Testis (tissue), 3 donors: ENCODE results near the gene SP4. TPM values are rescaled to one million over a fixed set of nuclear protein-coding genes. Genes with fewer than 3 reads are reported as not detected.

Experiments
- DNase-seq: peaks from one replicate; pipeline ENCODE4 v3.0.0-alpha.2; 2019
- H3K27ac ChIP-seq, 2 donors: fragments of 200-600 bp; sonication (generic); one replicate each; pipeline ENCODE4 v1.5.1; 2019
- H3K27me3 ChIP-seq: fragments of 200-600 bp; sonication (generic); one replicate; pipeline ENCODE4 v1.5.1; 2019
- H3K36me3 ChIP-seq: fragments of 200-600 bp; sonication (generic); one replicate; pipeline ENCODE4 v1.5.1; 2017; ENCODE audit warnings: low read depth; ENCODE audit errors: missing control alignments
- H3K4me1 ChIP-seq: fragments of 200-600 bp; sonication (generic); one replicate; pipeline ENCODE4 v1.5.1; 2019
- H3K4me3 ChIP-seq, 2 donors: fragments of 200-600 bp; sonication (generic); one replicate each; pipeline ENCODE4 v1.5.1; 2017 to 2019
- H3K9me3 ChIP-seq: fragments of 200-600 bp; sonication (generic); one replicate; pipeline ENCODE4 v1.5.1; 2017
- CTCF ChIP-seq, 3 experiments: fragments of 450-650 bp in 2 of 3; fragments of 200-600 bp in 1 of 3; sonication (generic) in 1 of 3; IDR thresholded peaks; one replicate each; pipeline ENCODE4 v1.5.1; 2016 to 2019; ENCODE audit warnings: antibody characterized with exemption in 3 of 3, mild to moderate bottlenecking in 2 of 3, moderate library complexity in 1 of 3
- POLR2A ChIP-seq: fragments of 450-650 bp; IDR thresholded peaks from one replicate; pipeline ENCODE4 v1.6.1; 2017; ENCODE audit warnings: antibody characterized with exemption, mild to moderate bottlenecking, moderate library complexity
- WGBS, 2 donors: methylation state at CpG; one replicate each; pipeline ENCODE4 v1.1.5; 2018; 5-methylcytosine and 5-hydroxymethylcytosine counted together
- intact Hi-C: fragments of 100-400 bp; cut with DNase I; formaldehyde crosslinking; loops from one replicate; pipeline ENCODE4 v1.15.1; 2023; ENCODE audit warnings: low total_unique reads
- polyA plus RNA-seq: library from polyadenylated mRNA; stranded (reverse); fragments of 350-450 nt; fragmentation: Illumina TruSeq; extraction: RNeasy Lipid Tissue Mini Kit (QIAGEN cat#74804); gene quantifications from one replicate; pipeline ENCODE4 v1.2.3, GENCODE V29; 2014; ENCODE audit warnings: low read depth, low replicate concordance; ENCODE audit not compliant: insufficient read depth
- total RNA-seq, 2 donors: library from RNA; depleted of rRNA; stranded (reverse); fragments of >200 nt; gene quantifications; one replicate each; pipeline ENCODE4 v1.2.3, GENCODE V29; 2016

Gene SP4
- total and polyA plus RNA-seq, 3 donors from 2014 or later: 6.0 to 14.7 (median 13.6) TPM

GRCh38 chr7:21500117-21500832, 72.4 kb downstream of the SP4 start:
- H3K36me3 ChIP-seq: no peaks in the 10 kb centered on the region
- no peaks in the 10 kb centered on the region for H3K9me3 ChIP-seq
- H3K4me3 ChIP-seq: no peak overlapping the region
- no peak for DNase-seq
- H3K27ac ChIP-seq: no peak overlapping the region
- no peaks in the 10 kb centered on the region for H3K4me1 ChIP-seq
- WGBS, 2 donors: 82 to 88% methylated on average over 6 of the region's 6 CpGs
- TF ChIP-seq CTCF (IDR thresholded peaks at IDR 0.05): no peak
- TF ChIP-seq POLR2A: no peak
- no peaks in the 10 kb centered on the region for H3K27me3 ChIP-seq
- intact Hi-C loops: no loop called here

- intact Hi-C loops: no loop called here
- DNase-seq: no peak
- Histone ChIP-seq H3K4me3 (no peak overlapping the region), H3K36me3 (no peaks in the 10 kb centered on the region), H3K27ac (no peak overlapping the region), H3K27me3 (no peaks in the 10 kb centered on the region), H3K4me1 (no peaks in the 10 kb centered on the region), H3K9me3 (no peaks in the 10 kb centered on the region)
- no peak for TF ChIP-seq CTCF (IDR thresholded peaks at IDR 0.05)
- TF ChIP-seq POLR2A: no peak
- WGBS, 2 donors: 94 to 98% methylated on average over 2 of the region's 2 CpGs
Measured at GRCh38 chr7:21504021-21504420, 76.1 kb downstream of the SP4 start.

DNA sequence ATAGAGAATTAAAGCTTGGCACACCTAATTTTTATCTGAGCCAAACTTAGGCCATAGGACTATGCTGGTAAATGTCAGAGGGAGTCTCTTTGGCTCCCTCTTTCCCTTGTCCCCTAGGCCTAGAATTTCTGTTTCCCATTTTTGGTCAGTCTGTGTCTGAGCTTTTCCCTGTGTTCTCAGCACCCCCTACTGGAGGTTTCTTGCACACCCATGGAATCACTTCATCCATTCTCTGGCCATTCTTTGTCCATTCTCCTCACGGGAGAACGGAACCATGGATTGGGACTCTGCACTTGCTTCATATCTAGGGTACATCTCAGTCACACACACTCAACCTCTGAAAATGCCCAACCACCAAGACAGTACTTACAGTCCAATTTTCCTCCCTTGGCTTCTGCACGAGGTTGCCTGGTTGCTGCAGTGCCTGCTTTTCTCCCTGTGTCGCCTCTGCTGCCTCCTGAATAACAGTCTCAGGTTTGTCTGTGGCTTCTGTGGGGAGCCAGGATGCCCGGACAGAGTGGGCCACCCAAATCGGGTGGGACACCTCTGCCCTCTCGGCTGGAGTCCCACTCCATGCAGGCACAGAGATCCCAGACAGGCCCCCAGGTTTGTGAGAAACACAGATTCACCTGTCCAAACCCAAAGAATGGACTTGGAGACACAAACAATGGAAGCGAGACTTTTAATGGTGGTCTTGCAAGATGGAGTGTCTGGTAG, 79.9 kb downstream of the SP4 start:
- no peaks in the 10 kb centered on the region for H3K36me3 ChIP-seq
- no peak overlapping the region for H3K4me3 ChIP-seq
- no peak for TF ChIP-seq POLR2A
- peak; percentile 12 to 45 (median 41) for TF ChIP-seq CTCF (IDR thresholded peaks at IDR 0.05)
- H3K9me3 ChIP-seq: no peaks in the 10 kb centered on the region
- intact Hi-C loops: no loop called here
- peak; percentile 59 for DNase-seq
- H3K27ac ChIP-seq: no peak overlapping the region
- WGBS, 2 donors: 90 to 96% methylated on average over 7 to 8 of the region's 8 CpGs
- no peaks in the 10 kb centered on the region for H3K27me3 ChIP-seq
- H3K4me1 ChIP-seq: no peaks in the 10 kb centered on the region

- no peak for DNase-seq
- intact Hi-C loops: no loop called here
- no peaks in the 10 kb centered on the region for H3K27me3 ChIP-seq
- H3K36me3 ChIP-seq: no peaks in the 10 kb centered on the region
- H3K4me3 ChIP-seq: no peak overlapping the region
- WGBS, 2 donors: 93 to 94% methylated on average over 3 of the region's 3 CpGs
- H3K9me3 ChIP-seq: no peaks in the 10 kb centered on the region
- no peaks in the 10 kb centered on the region for H3K4me1 ChIP-seq
- no peak overlapping the region for H3K27ac ChIP-seq
- TF ChIP-seq POLR2A: no peak
- no peak for TF ChIP-seq CTCF (IDR thresholded peaks at IDR 0.05)
Measured at GRCh38 chr7:21508538-21508937, 80.7 kb downstream of the SP4 start.
